H1 (cell line): ENCODE results near the gene C1orf210. TPM values are rescaled to one million over a fixed set of nuclear protein-coding genes. Genes with fewer than 3 reads are reported as not detected.

ENCODE experiments used
- CTCF ChIA-PET: fragments of 300-600 bp; sonication (Branson Sonifier 250); formaldehyde crosslinking; loops from one replicate; lab custom pipeline; 2021; ENCODE audit not compliant: partially characterized antibody; lab: Charles Lee
- POLR2A ChIA-PET: fragments of 300-600 bp; sonication (Branson Sonifier 250); formaldehyde crosslinking; loops from one replicate; lab custom pipeline; 2021; ENCODE audit warnings: inconsistent platforms; ENCODE audit not compliant: partially characterized antibody; lab: Charles Lee
- DNase-seq, 2 experiments: peaks; one replicate each; pipeline versions ENCODE4 v3.0.0 to v3.0.0-alpha.2; 2010 to 2022; ENCODE audit warnings: low spot score in 2 of 2, low read depth in 1 of 2, mixed read lengths in 1 of 2
- FAIRE-seq: peaks from 2 replicates; lab custom pipeline; 2011; peaks lifted over from hg19 to GRCh38; lab: Jason Lieb, UNC
- H2AFZ ChIP-seq: 2 replicates; pipeline ENCODE4 v1.8.1; 2012; ENCODE audit warnings: low read length, inconsistent platforms
- H2AK5ac ChIP-seq: 2 replicates; pipeline ENCODE4 v1.6.1; 2013; ENCODE audit warnings: low read depth, low read length
- H2BK120ac ChIP-seq: replicated peaks from 2 replicates; pipeline ENCODE3; 2013; ENCODE audit warnings: low read depth, low read length, inconsistent platforms
- H2BK12ac ChIP-seq: 2 replicates; pipeline ENCODE4 v1.6.1; 2013; ENCODE audit warnings: low read depth, low read length
- H2BK15ac ChIP-seq: 2 replicates; pipeline ENCODE4 v1.6.1; 2013; ENCODE audit warnings: low read length
- H2BK20ac ChIP-seq: 2 replicates; pipeline ENCODE4 v1.6.1; 2013; ENCODE audit warnings: low read length
- H2BK5ac ChIP-seq: 2 replicates; pipeline ENCODE4 v1.6.1; 2013; ENCODE audit warnings: low read depth, low read length
- H3K14ac ChIP-seq: 2 replicates; pipeline ENCODE4 v1.6.1; 2013; ENCODE audit warnings: inconsistent platforms; ENCODE audit not compliant: insufficient read length
- H3K18ac ChIP-seq: 2 replicates; pipeline ENCODE4 v1.6.1; 2013; ENCODE audit warnings: low read length; ENCODE audit errors: extremely low read depth
- H3K23ac ChIP-seq: 2 replicates; pipeline ENCODE4 v1.6.1; 2013; ENCODE audit warnings: inconsistent platforms; ENCODE audit not compliant: insufficient read length
- H3K23me2 ChIP-seq: 2 replicates; pipeline ENCODE4 v1.6.1; 2013; ENCODE audit warnings: low read depth, low read length
- H3K27ac ChIP-seq: 2 replicates; pipeline ENCODE4 v1.6.1; 2011; ENCODE audit warnings: low read depth, low read length, inconsistent platforms
- H3K27me3 ChIP-seq, 4 experiments: replicated peaks in 1 of 4; 1 replicate in 1 of 4; 2 replicates in 3 of 4; pipeline versions ENCODE4 v1.6.1 to v1.8.1; 2011 to 2013; ENCODE audit warnings: low read length in 3 of 4, mild to moderate bottlenecking in 3 of 4, inconsistent platforms in 2 of 4, mixed read lengths in 2 of 4, moderate library complexity in 1 of 4; ENCODE audit not compliant: control insufficient read depth in 3 of 4, insufficient read depth in 3 of 4; ENCODE audit errors: extremely low read depth in 1 of 4
- H3K36me3 ChIP-seq, 4 experiments: 2 replicates each; pipeline versions ENCODE4 v1.6.1 to v1.8.1; 2011 to 2013; ENCODE audit warnings: mild to moderate bottlenecking in 4 of 4, low read length in 3 of 4, moderate library complexity in 2 of 4, control low read depth in 1 of 4, inconsistent platforms in 1 of 4; ENCODE audit not compliant: insufficient read depth in 4 of 4, control insufficient read depth in 2 of 4
- H3K4ac ChIP-seq: replicated peaks from 2 replicates; pipeline ENCODE3; 2013; ENCODE audit warnings: low read length, low read depth, mixed read lengths, inconsistent platforms; ENCODE audit not compliant: insufficient read length
- H3K4me1 ChIP-seq, 4 experiments: replicated peaks in 1 of 4; 1 replicate in 1 of 4; 2 replicates in 3 of 4; pipeline versions ENCODE4 v1.6.1 to v1.8.1; 2011 to 2013; ENCODE audit warnings: low read length in 3 of 4, inconsistent platforms in 2 of 4, mixed read lengths in 1 of 4; ENCODE audit not compliant: insufficient read depth in 4 of 4, control insufficient read depth in 3 of 4
- H3K4me2 ChIP-seq, 2 experiments: 2 replicates each; pipeline versions ENCODE4 v1.6.1 to v1.8.1; 2011 to 2013; ENCODE audit warnings: low read depth in 2 of 2, low read length in 2 of 2, control low read depth in 1 of 2, inconsistent platforms in 1 of 2, mild to moderate bottlenecking in 1 of 2; ENCODE audit not compliant: insufficient read depth in 1 of 2
- H3K4me3 ChIP-seq, 4 experiments: fragments of 200-600, 300-600 bp in 1 of 4; sonication (generic), shearing (Covaris generic), sonication (Bioruptor Twin) in 1 of 4; 2 replicates each; pipeline versions ENCODE4 v1.5.1 to v1.8.1; 2011 to 2016; ENCODE audit warnings: low read length in 4 of 4, low read depth in 3 of 4, control low read depth in 2 of 4, inconsistent platforms in 2 of 4, mild to moderate bottlenecking in 2 of 4, mixed read lengths in 1 of 4, moderate library complexity in 1 of 4; ENCODE audit not compliant: insufficient read depth in 2 of 4; ENCODE audit errors: extremely low read depth in 1 of 4
- H3K56ac ChIP-seq: replicated peaks from 2 replicates; pipeline ENCODE3; 2013; ENCODE audit warnings: low read depth, mild to moderate bottlenecking, mixed read lengths, low read length, inconsistent platforms; ENCODE audit not compliant: insufficient read length
- H3K79me1 ChIP-seq: 2 replicates; pipeline ENCODE4 v1.6.1; 2013; ENCODE audit warnings: low read depth, low read length, control low read depth
- H3K79me2 ChIP-seq, 2 experiments: 2 replicates each; pipeline versions ENCODE4 v1.6.1 to v1.8.1; 2012 to 2013; ENCODE audit warnings: low read length in 2 of 2, mild to moderate bottlenecking in 2 of 2, inconsistent platforms in 1 of 2; ENCODE audit not compliant: insufficient read depth in 2 of 2, control insufficient read depth in 1 of 2
- H3K9ac ChIP-seq, 4 experiments: replicated peaks in 1 of 4; 1 replicate in 1 of 4; 2 replicates in 3 of 4; pipeline versions ENCODE4 v1.6.1 to v1.8.1; 2011 to 2013; ENCODE audit warnings: low read depth in 3 of 4, low read length in 3 of 4, control low read depth in 2 of 4, mild to moderate bottlenecking in 2 of 4, moderate library complexity in 2 of 4, inconsistent platforms in 1 of 4; ENCODE audit errors: extremely low read depth in 1 of 4
- H3K9me3 ChIP-seq, 2 experiments: 2 replicates each; pipeline versions ENCODE4 v1.6.1 to v1.8.1; 2012 to 2013; ENCODE audit warnings: mild to moderate bottlenecking in 2 of 2, moderate library complexity in 2 of 2, control low read depth in 1 of 2, inconsistent platforms in 1 of 2, low read depth in 1 of 2, low read length in 1 of 2, mixed read lengths in 1 of 2; ENCODE audit not compliant: insufficient read depth in 2 of 2
- H4K20me1 ChIP-seq, 2 experiments: replicated peaks in 1 of 2; 2 replicates each; pipeline versions ENCODE3 to v1.8.1; 2011 to 2013; ENCODE audit warnings: inconsistent platforms in 2 of 2, low read length in 2 of 2, mild to moderate bottlenecking in 1 of 2; ENCODE audit not compliant: insufficient read depth in 2 of 2, control insufficient read depth in 1 of 2
- H4K5ac ChIP-seq: 2 replicates; pipeline ENCODE4 v1.6.1; 2013; ENCODE audit warnings: low read length, low read depth, mixed read lengths, inconsistent platforms; ENCODE audit not compliant: insufficient read length
- H4K8ac ChIP-seq: 2 replicates; pipeline ENCODE4 v1.8.0; 2013; ENCODE audit warnings: mild to moderate bottlenecking, moderate library complexity, low read length, inconsistent platforms; ENCODE audit not compliant: insufficient read depth; ENCODE audit errors: extremely low read depth
- H4K91ac ChIP-seq: replicated peaks from 2 replicates; pipeline ENCODE3; 2013; ENCODE audit warnings: low read length, mixed read lengths, inconsistent platforms; ENCODE audit not compliant: insufficient read length
- CEBPB ChIP-seq: IDR thresholded peaks from 2 replicates; pipeline ENCODE4 v1.6.1; 2012; ENCODE audit warnings: low read depth, low read length
- CTCF ChIP-seq, 3 experiments: IDR thresholded peaks; 1 replicate in 2 of 3; 2 replicates in 1 of 3; pipeline versions ENCODE4 v1.5.1 to v1.6.1; 2011; ENCODE audit warnings: low read length in 3 of 3, mild to moderate bottlenecking in 3 of 3, inconsistent platforms in 2 of 3, low read depth in 1 of 3, moderate library complexity in 1 of 3; ENCODE audit not compliant: insufficient read depth in 1 of 3; ENCODE audit errors: control extremely low read depth in 1 of 3
- GABPA ChIP-seq: IDR thresholded peaks from 2 replicates; pipeline ENCODE4 v1.6.1; 2011; ENCODE audit warnings: mild to moderate bottlenecking, low read length, moderate library complexity, borderline replicate concordance; ENCODE audit not compliant: insufficient read depth
- POU5F1 ChIP-seq: IDR thresholded peaks from 2 replicates; pipeline ENCODE4 v1.6.1; 2011; ENCODE audit warnings: low read depth, mild to moderate bottlenecking, low read length, moderate library complexity
- TAF1 ChIP-seq: IDR thresholded peaks from 2 replicates; pipeline ENCODE4 v1.6.1; 2011; ENCODE audit warnings: mild to moderate bottlenecking, low read depth, low read length
- TBP ChIP-seq: IDR thresholded peaks from 2 replicates; pipeline ENCODE4 v1.6.1; 2011; ENCODE audit warnings: low read depth, low read length, improper control_type of control experiment
- YY1 ChIP-seq: IDR thresholded peaks from 2 replicates; pipeline ENCODE4 v1.6.1; 2011; ENCODE audit warnings: low read depth, mild to moderate bottlenecking, low read length
- WGBS, 2 experiments: shearing (Covaris generic) in 1 of 2; methylation state at CpG; one replicate each; pipeline versions ENCODE4 v1.1.6 to v1.1.7; 2013 to 2015; ENCODE audit warnings: low lambda C conversion rate in 2 of 2, mixed read lengths in 2 of 2, inconsistent platforms in 1 of 2, low coverage in 1 of 2, missing lambda C conversion rate in 1 of 2; ENCODE audit not compliant: insufficient replicate concordance in 2 of 2, insufficient coverage in 1 of 2, insufficient read length in 1 of 2; ENCODE audit errors: extremely low coverage in 1 of 2, missing lambda C conversion rate in 1 of 2; 5-methylcytosine and 5-hydroxymethylcytosine counted together
- polyA plus RNA-seq, 7 experiments: library from polyadenylated mRNA; depleted of rRNA in 3 of 7; stranded (reverse) in 5 of 7; unstranded in 2 of 7; fragments of >200 nt in 5 of 7; fragments of 200-250 nt in 2 of 7; gene quantifications; 1 replicate in 5 of 7; 2 replicates in 1 of 7; 4 replicates in 1 of 7; pipeline versions ENCODE4 v1.2.1 to v1.2.3, GENCODE V29; 2011 to 2013; ENCODE audit warnings: missing spikeins in 2 of 7, mixed read lengths in 2 of 7
- total RNA-seq: library from RNA; stranded (reverse); fragmentation: NEBNext Ultra II Directional; extraction: Animal tissue kit (Norgen Biotek cat#: 25700); gene quantifications from 2 replicates; pipeline ENCODE4 v1.2.1, GENCODE V29; 2021

The C1orf210 gene
- total and polyA plus RNA-seq, 2 of the 8 experiments (the other 6 are each of a cell fraction or from before 2014, with no cell fraction given) = 12.0 to 27.9 TPM

- H4K91ac ChIP-seq = no peak overlapping the region
- H4K8ac ChIP-seq = no peak overlapping the region
- no peak for DNase-seq
- ChIA-PET CTCF (no interaction called here), POLR2A (no interaction called here)
- no peak overlapping the region for H2BK12ac ChIP-seq
- H3K36me3 ChIP-seq = no peaks in the 10 kb centered on the region
- H3K79me1 ChIP-seq = no peaks in the 10 kb centered on the region
- H3K4me2 ChIP-seq = no peak overlapping the region
- H2BK120ac ChIP-seq = no peak overlapping the region
- TF ChIP-seq GABPA (no peak), POU5F1 (no peak), CEBPB (no peak), CTCF (IDR thresholded peaks at IDR 0.05; ENCODE audit: control extremely low read depth in 1 of 3, insufficient read depth in 1 of 3, low read depth in 1 of 3, low read length in 3 of 3) (no peak), TAF1 (no peak), YY1 (no peak), TBP (no peak)
- no peak overlapping the region for H3K4ac ChIP-seq
- H2AFZ ChIP-seq = no peak overlapping the region
- H3K79me2 ChIP-seq = no peaks in the 10 kb centered on the region
- H3K9me3 ChIP-seq = peaks cover 23 to 45% of the 10 kb centered on the region in 2 experiments
- no peak overlapping the region for H3K18ac ChIP-seq
- H2BK20ac ChIP-seq = no peak overlapping the region
- H2BK5ac ChIP-seq = no peak overlapping the region
- H3K9ac ChIP-seq = no peak overlapping the region
- H3K56ac ChIP-seq = no peak overlapping the region
- H2AK5ac ChIP-seq = no peak overlapping the region
- H3K23me2 ChIP-seq = no peaks in the 10 kb centered on the region
- no peak overlapping the region for H3K14ac ChIP-seq
- H3K4me3 ChIP-seq = no peak overlapping the region
- H3K4me1 ChIP-seq = no peaks in the 10 kb centered on the region
- H4K5ac ChIP-seq = no peak overlapping the region
- no peaks in the 10 kb centered on the region for H3K27me3 ChIP-seq
- no peak for FAIRE-seq
- no peak overlapping the region for H3K23ac ChIP-seq
- H3K27ac ChIP-seq = no peak overlapping the region
- H2BK15ac ChIP-seq = no peak overlapping the region
- 90% methylated on average over 4 of the region's 4 CpGs; no CpG with 5 or more reads in 1 of the 2 experiments for WGBS, 2 experiments
- H4K20me1 ChIP-seq = no peaks in the 10 kb centered on the region
Measured at GRCh38 chr1:43246466-43247213, 38.7 kb downstream of the C1orf210 start.
